GM12864 (cell line): Measurements from ENCODE around the gene TEAD1.

Experiments
- DNase-seq: peaks from one replicate; pipeline ENCODE4 v3.0.0-alpha.2; 2011; ENCODE audit warnings: low read depth
- H3K4me3 ChIP-seq: 2 replicates; pipeline ENCODE4 v1.5.1; 2011; ENCODE audit warnings: mild to moderate bottlenecking, low read depth, low read length, control low read depth
- TF ChIP-seq, protein P1 (sequence below): IDR thresholded peaks from 2 replicates; pipeline ENCODE4 v1.5.1; 2011; ENCODE audit warnings: low read depth, mild to moderate bottlenecking, moderate library complexity, low read length, control low read depth, inconsistent platforms; ENCODE audit errors: missing control alignments

Gene TEAD1

DNA sequence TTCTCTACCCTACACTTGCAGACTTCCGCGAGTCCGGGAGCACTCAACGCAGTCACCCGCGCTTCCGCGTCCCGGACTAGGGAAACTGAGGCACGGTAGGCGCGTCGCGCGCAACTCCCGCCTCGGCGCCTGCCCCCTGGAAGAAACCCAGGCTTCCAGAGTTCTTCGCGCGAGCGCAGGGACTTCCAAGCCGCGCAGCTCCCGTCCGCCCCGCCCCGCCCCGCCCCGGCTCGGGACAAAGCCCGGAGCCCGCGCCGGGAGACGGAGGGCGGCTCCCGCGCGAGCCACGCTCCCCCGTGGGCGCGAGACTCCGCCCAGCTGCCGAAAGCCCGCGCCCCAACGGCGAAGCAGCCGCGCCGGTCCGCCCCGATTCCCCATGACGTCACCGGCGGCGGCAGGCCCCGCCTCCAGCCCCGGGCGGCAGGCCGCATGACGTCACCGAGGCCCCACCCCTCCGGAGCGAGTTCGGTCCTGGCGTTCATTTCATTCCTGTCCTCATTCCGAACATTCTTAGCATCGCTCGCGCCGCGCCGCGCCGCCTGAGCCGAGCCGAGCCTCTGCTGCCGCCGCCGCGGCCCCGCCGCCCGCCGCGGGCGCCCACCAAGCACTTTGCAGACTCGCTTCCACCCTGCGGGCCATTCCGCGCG lies at the start of gene TEAD1:
TSS of gene TEAD1 (plus strand) at position 498 of the 647 bp plus-strand sequence.
- DNase-seq = peak; percentile 59
- peak within 1 kb of the TSS; percentile 61 for H3K4me3 ChIP-seq
- TF ChIP-seq, protein P1, sequence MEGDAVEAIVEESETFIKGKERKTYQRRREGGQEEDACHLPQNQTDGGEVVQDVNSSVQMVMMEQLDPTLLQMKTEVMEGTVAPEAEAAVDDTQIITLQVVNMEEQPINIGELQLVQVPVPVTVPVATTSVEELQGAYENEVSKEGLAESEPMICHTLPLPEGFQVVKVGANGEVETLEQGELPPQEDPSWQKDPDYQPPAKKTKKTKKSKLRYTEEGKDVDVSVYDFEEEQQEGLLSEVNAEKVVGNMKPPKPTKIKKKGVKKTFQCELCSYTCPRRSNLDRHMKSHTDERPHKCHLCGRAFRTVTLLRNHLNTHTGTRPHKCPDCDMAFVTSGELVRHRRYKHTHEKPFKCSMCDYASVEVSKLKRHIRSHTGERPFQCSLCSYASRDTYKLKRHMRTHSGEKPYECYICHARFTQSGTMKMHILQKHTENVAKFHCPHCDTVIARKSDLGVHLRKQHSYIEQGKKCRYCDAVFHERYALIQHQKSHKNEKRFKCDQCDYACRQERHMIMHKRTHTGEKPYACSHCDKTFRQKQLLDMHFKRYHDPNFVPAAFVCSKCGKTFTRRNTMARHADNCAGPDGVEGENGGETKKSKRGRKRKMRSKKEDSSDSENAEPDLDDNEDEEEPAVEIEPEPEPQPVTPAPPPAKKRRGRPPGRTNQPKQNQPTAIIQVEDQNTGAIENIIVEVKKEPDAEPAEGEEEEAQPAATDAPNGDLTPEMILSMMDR = no peak

- TF ChIP-seq, protein P1 = no peak
- no peak overlapping the region for H3K4me3 ChIP-seq
- no peak for DNase-seq
Measured at GRCh38 chr11:12624595-12624994, 49.6 kb upstream of the TEAD1 start.

GRCh38 chr11:12625438-12626071 lies 48.7 kb upstream of the TEAD1 start:
- H3K4me3 ChIP-seq = no peak overlapping the region
- TF ChIP-seq, protein P1 = no peak
- no peak for DNase-seq

- TF ChIP-seq, protein P1 = no peak
- H3K4me3 ChIP-seq = no peak overlapping the region
- no peak for DNase-seq
Measured at GRCh38 chr11:12626616-12627015, 47.6 kb upstream of the TEAD1 start.

DNA sequence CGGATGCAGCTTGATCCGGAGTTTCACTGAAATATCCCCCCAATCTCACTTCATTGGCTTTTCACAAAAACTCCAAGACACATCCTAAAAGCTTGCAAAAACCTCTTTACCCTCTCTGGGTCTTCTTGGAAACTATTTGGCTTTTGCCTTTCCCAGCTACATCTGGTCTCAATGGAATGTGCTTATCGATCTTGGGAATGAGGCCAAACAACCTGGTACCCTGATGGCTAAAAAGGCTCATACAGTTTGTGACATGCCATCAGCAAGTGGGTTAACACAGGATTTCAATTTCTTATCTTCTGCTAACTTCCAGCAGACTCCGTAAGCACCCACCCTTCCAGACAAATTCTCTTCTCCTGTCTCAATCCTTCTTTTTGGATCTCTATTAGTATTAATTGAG lies 45.9 kb upstream of the TEAD1 start:
- no peak overlapping the region for H3K4me3 ChIP-seq
- DNase-seq = no peak
- TF ChIP-seq, protein P1 = no peak

- no peak for DNase-seq
- no peak overlapping the region for H3K4me3 ChIP-seq
- TF ChIP-seq, protein P1 = no peak
Measured at GRCh38 chr11:12629601-12630313, 44.5 kb upstream of the TEAD1 start.

GRCh38 chr11:12631651-12632050 lies 42.6 kb upstream of the TEAD1 start:
- no peak for DNase-seq
- TF ChIP-seq, protein P1 = no peak
- H3K4me3 ChIP-seq = no peak overlapping the region
